Measurements from ENCODE around the gene DMC1. TPM values are rescaled to one million over a fixed set of nuclear protein-coding genes. Genes with fewer than 3 reads are reported as not detected.

DMC1 gene
- total and polyA plus RNA-seq, 2 of the 13 experiments (the other 11 are each of a cell fraction or from before 2014, with no cell fraction given) = 0.82 TPM; not detected in 1

DNA sequence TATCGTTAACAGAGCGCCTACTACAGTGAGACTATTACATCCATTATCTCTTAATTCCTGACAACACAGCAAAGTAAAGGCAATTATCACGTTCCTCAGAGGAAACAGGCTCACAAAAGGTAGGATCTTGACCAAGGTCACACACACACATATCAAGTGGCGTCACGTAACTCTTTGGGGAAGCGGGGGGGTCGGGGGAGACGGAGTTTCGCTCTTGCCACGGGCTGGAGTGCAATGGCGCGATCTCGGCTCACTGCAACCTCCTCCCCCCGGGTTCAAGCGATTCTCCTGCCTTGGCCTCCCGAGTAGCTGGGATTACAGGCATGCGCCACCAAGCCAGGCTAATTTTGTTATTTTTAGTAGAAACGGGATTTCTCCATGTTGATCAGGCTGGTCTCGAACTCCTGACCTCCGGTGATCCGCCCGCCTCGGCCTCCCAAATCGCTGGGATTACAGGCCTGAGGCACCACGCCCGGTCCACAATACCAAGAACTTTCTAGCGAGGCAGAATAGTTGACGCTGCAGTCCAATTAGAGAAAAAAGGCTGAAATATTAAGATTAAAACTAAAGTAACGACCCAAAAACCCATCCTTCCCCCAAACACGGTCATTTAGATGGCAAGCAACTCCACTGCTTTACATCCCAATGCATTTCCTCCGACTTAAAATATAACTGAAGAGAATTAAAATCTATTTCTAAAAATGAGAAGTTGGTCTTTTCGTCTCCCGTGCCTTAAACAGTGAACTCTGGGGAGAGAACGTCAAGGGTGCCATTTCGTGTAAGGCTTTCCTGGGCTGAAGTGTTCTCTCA lies 65.0 kb downstream of the DMC1 start (continued):
- TF ChIP-seq, protein P1, sequence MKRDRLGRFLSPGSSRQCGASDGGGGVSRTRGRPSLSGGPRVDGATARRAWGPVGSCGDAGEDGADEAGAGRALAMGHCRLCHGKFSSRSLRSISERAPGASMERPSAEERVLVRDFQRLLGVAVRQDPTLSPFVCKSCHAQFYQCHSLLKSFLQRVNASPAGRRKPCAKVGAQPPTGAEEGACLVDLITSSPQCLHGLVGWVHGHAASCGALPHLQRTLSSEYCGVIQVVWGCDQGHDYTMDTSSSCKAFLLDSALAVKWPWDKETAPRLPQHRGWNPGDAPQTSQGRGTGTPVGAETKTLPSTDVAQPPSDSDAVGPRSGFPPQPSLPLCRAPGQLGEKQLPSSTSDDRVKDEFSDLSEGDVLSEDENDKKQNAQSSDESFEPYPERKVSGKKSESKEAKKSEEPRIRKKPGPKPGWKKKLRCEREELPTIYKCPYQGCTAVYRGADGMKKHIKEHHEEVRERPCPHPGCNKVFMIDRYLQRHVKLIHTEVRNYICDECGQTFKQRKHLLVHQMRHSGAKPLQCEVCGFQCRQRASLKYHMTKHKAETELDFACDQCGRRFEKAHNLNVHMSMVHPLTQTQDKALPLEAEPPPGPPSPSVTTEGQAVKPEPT (CRISPR knock-in tag; IDR thresholded peaks at IDR 0.05; ENCODE audit: low read depth) = no peak
- TF ChIP-seq YEATS4 (CRISPR knock-in tag; IDR thresholded peaks at IDR 0.05; ENCODE audit: borderline replicate concordance) (no peak), ZBTB21 (CRISPR knock-in tag; IDR thresholded peaks at IDR 0.05) (no peak), DMAP1 (CRISPR knock-in tag; IDR thresholded peaks at IDR 0.05) (peak; percentile 51; the same call in 1 of the 2 replicates), CENPT (CRISPR knock-in tag; IDR thresholded peaks at IDR 0.05; ENCODE audit: low read depth) (no peak), SCMH1 (CRISPR knock-in tag; IDR thresholded peaks at IDR 0.05; ENCODE audit: borderline replicate concordance) (no peak), ETV6 (CRISPR knock-in tag; conservative IDR thresholded peaks at IDR 0.05) (no peak), MAZ (IDR thresholded peaks at IDR 0.05; ENCODE audit: borderline replicate concordance, low read depth, low read length) (no peak), MAZ (CRISPR knock-in tag; IDR thresholded peaks at IDR 0.05; ENCODE audit: low read depth) (0 out of 2 replicates have a peak, but pooled peaks have one; percentile 35), JUN (CRISPR knock-in tag; IDR thresholded peaks at IDR 0.05) (no peak), HES4 (CRISPR knock-in tag; IDR thresholded peaks at IDR 0.05; ENCODE audit: borderline replicate concordance) (no peak), ZNF776 (CRISPR knock-in tag; IDR thresholded peaks at IDR 0.05) (no peak), ONECUT2 (CRISPR knock-in tag; IDR thresholded peaks at IDR 0.05) (no peak)
- TF ChIP-seq, protein P2, sequence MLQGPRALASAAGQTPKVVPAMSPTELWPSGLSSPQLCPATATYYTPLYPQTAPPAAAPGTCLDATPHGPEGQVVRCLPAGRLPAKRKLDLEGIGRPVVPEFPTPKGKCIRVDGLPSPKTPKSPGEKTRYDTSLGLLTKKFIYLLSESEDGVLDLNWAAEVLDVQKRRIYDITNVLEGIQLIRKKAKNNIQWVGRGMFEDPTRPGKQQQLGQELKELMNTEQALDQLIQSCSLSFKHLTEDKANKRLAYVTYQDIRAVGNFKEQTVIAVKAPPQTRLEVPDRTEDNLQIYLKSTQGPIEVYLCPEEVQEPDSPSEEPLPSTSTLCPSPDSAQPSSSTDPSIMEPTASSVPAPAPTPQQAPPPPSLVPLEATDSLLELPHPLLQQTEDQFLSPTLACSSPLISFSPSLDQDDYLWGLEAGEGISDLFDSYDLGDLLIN (CRISPR knock-in tag; IDR thresholded peaks at IDR 0.05; ENCODE audit: borderline replicate concordance) = no peak
- TF ChIP-seq, protein P3, sequence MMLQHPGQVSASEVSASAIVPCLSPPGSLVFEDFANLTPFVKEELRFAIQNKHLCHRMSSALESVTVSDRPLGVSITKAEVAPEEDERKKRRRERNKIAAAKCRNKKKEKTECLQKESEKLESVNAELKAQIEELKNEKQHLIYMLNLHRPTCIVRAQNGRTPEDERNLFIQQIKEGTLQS (CRISPR knock-in tag; IDR thresholded peaks at IDR 0.05) = no peak
- TF ChIP-seq, protein P4, sequence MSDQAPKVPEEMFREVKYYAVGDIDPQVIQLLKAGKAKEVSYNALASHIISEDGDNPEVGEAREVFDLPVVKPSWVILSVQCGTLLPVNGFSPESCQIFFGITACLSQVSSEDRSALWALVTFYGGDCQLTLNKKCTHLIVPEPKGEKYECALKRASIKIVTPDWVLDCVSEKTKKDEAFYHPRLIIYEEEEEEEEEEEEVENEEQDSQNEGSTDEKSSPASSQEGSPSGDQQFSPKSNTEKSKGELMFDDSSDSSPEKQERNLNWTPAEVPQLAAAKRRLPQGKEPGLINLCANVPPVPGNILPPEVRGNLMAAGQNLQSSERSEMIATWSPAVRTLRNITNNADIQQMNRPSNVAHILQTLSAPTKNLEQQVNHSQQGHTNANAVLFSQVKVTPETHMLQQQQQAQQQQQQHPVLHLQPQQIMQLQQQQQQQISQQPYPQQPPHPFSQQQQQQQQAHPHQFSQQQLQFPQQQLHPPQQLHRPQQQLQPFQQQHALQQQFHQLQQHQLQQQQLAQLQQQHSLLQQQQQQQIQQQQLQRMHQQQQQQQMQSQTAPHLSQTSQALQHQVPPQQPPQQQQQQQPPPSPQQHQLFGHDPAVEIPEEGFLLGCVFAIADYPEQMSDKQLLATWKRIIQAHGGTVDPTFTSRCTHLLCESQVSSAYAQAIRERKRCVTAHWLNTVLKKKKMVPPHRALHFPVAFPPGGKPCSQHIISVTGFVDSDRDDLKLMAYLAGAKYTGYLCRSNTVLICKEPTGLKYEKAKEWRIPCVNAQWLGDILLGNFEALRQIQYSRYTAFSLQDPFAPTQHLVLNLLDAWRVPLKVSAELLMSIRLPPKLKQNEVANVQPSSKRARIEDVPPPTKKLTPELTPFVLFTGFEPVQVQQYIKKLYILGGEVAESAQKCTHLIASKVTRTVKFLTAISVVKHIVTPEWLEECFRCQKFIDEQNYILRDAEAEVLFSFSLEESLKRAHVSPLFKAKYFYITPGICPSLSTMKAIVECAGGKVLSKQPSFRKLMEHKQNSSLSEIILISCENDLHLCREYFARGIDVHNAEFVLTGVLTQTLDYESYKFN (CRISPR knock-in tag; conservative IDR thresholded peaks at IDR 0.05) = no peak
- TF ChIP-seq, protein P5, sequence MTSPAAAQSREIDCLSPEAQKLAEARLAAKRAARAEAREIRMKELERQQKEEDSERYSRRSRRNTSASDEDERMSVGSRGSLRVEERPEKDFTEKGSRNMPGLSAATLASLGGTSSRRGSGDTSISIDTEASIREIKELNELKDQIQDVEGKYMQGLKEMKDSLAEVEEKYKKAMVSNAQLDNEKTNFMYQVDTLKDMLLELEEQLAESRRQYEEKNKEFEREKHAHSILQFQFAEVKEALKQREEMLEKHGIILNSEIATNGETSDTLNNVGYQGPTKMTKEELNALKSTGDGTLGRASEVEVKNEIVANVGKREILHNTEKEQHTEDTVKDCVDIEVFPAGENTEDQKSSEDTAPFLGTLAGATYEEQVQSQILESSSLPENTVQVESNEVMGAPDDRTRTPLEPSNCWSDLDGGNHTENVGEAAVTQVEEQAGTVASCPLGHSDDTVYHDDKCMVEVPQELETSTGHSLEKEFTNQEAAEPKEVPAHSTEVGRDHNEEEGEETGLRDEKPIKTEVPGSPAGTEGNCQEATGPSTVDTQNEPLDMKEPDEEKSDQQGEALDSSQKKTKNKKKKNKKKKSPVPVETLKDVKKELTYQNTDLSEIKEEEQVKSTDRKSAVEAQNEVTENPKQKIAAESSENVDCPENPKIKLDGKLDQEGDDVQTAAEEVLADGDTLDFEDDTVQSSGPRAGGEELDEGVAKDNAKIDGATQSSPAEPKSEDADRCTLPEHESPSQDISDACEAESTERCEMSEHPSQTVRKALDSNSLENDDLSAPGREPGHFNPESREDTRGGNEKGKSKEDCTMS (CRISPR knock-in tag; conservative IDR thresholded peaks at IDR 0.05) = no peak
- TF ChIP-seq, protein P6, sequence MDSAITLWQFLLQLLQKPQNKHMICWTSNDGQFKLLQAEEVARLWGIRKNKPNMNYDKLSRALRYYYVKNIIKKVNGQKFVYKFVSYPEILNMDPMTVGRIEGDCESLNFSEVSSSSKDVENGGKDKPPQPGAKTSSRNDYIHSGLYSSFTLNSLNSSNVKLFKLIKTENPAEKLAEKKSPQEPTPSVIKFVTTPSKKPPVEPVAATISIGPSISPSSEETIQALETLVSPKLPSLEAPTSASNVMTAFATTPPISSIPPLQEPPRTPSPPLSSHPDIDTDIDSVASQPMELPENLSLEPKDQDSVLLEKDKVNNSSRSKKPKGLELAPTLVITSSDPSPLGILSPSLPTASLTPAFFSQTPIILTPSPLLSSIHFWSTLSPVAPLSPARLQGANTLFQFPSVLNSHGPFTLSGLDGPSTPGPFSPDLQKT (CRISPR knock-in tag; IDR thresholded peaks at IDR 0.05; ENCODE audit: borderline replicate concordance) = no peak
